GM18867 (cell line): ENCODE data around the gene SLC6A1.

Experiments used
- ATAC-seq: cut with Tn5 transposase; IDR thresholded peaks from one replicate; pipeline ENCODE4 v1.9.1; 2021; ENCODE audit warnings: mild to moderate bottlenecking, moderate library complexity; ENCODE audit not compliant: unreplicated experiment

SLC6A1 gene

GRCh38 chr3:10970306-10970960, 22.1 kb upstream of the SLC6A1 start:
- no peak for ATAC-seq

- ATAC-seq = no peak
These were observed 20.3 kb upstream of the SLC6A1 start for GRCh38 chr3:10972072-10972782.

GRCh38 chr3:10973046-10973595, 19.4 kb upstream of the SLC6A1 start:
- no peak for ATAC-seq

- ATAC-seq = no peak
These were observed 18.4 kb upstream of the SLC6A1 start for GRCh38 chr3:10974131-10974530.

DNA sequence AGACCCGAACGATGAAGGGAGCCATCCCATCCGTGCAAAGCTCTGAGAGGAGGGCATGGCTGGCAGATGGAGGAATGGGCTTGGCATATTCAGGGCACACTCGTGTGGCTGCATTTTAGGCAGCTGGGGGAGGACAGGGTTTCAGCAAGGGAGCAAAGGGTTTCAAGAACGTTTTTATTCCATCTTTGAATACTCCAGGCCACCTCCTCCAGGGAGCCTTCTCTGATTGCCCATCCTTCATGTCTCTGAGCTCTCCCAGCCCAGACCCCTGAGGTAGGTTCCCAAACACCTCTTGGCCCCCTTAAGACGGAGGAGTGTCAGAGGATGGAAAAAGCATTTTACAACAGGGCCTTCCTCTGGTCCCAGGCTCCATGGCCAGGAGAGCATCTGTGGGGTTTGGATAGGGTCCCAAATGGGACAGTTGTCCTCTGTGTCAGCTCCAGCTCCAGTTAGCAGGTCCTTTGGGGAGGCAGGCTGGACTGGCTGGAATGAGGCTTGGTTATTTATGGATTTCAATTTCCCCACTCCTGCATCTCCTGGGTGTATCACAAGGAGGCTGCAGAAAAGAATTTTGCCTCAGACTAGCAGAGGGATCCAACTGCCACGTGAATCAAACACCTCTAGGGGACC, 17.7 kb upstream of the SLC6A1 start:
- ATAC-seq = no peak

GRCh38 chr3:10975695-10976234, 16.8 kb upstream of the SLC6A1 start:
- no peak for ATAC-seq

- no peak for ATAC-seq
These were observed 15.8 kb upstream of the SLC6A1 start for GRCh38 chr3:10976770-10977169.

DNA sequence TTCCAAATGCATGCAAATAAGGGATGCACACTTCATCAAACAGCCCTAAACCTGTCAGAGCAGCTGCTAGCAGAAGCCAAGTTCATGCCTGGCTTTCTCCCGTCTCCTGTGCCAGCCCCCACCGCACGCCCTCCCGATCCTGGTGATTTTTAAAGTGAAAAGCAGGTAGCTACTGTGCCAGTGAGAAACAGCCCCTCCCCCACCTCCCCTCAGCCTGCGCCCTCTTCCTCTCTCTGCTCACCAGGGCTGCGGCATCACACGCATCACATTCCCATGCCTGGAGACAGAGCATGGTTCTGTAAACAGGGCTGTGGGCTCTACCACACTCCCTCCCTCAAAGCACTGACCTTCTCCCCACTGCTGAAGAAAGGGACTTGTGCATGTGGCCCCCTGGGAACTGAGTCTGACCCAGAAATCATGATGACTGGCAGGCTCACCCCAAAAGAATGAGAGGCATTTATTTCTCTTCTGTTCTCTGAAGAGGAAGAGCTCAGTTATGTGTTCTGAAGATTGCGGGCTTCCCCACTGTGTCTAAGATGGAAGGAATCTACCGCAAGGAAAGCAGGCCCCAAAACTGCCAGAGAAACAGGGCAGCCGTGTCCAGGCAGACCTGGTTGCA, 14.5 kb upstream of the SLC6A1 start:
- no peak for ATAC-seq

DNA sequence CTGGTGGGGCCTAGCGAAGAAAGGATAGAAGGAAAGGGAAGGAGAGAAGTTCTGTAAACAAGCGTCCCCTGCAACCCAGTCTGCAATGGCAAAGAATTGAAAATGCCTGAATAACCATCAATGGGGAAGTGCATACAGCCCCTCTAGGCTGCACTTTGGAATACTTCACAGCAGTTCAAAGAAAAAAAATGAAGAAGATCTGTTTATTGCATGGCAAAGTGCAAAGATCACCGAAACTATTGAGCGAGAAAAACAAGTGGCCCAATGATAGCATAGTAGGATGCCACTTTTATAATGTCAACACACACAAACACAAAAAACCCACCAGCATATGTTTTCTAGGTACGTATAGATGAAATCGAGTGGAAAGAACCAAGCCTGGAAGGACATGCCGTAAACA, 13.6 kb upstream of the SLC6A1 start:
- no peak for ATAC-seq

GRCh38 chr3:10980312-10980711, 12.2 kb upstream of the SLC6A1 start:
- ATAC-seq = no peak

- ATAC-seq = no peak
These were observed 11.5 kb upstream of the SLC6A1 start for GRCh38 chr3:10981031-10981430.

- ATAC-seq = no peak
These were observed 10.6 kb upstream of the SLC6A1 start for GRCh38 chr3:10981961-10982360.

DNA sequence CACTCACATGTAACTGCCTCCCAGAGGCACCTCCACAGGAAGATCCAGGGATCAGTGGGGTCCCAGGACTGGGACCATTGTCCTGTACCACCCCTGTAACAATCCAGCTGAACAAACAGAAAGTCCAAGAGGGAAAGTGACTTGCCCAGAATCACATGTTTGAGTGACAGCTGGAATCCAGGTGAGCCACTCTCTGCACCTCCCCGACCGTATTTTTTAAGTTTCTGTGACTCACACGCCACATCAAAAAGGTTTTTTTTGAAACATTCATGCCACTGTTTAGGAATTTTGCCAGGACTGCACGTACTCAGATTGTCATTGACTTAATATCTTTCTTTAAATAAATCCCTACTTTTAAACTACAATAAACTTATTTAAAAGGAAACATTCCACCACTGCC, 9.8 kb upstream of the SLC6A1 start:
- ATAC-seq = no peak

DNA sequence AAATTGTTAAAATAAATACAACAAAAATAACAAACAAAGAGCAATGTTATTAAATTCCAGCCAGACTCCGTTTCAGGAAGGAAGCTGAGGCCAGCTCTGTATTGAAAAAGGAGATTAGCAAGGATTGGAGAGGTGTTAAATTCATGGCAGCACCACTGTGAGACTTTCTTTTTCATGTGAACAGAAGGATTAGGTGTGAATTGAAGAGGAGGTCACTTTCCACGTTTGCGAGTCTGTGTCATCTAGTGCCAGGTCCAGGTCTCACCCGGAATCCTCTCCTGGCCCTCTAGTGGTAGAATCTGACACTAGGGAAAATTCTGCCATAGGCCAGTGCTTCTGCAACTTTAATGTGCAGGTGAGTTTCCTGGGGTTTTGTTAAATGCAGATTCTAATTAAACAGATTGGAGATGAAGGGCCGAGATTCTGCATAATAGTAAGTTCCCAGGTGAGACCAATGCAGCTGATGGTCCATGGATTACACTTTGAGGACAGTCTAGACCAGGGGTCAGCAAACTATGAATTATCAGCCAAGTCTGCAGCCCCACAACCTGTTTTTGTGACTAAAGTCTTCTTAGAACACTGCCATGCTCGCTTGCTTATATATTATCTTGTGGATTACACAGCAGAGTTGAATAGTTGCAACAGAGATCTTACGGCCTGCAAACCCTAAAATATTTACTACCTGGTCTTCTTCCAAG, 9.2 kb upstream of the SLC6A1 start:
- ATAC-seq = no peak

- ATAC-seq = no peak
These were observed 8.1 kb upstream of the SLC6A1 start for GRCh38 chr3:10984371-10984896.

DNA sequence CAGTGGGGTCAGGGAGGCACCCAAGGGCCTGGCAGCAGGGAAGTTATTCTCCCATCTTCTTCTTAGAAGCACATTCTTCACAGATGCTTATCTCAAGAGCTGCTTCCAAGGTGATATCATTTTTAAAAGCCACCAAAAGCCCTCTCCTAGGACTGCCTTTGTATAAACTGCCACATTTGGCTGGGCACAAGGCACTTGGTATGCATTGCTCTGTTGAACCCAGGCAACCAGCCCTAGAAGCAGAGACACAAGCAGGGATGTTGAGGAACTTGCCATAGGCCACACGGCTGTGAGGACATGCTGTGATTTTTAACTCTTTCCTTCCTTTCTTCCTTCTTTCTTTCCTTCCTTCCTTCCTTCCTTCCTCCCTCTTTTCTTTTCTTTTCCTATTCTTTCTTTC, 7.4 kb upstream of the SLC6A1 start:
- no peak for ATAC-seq

DNA sequence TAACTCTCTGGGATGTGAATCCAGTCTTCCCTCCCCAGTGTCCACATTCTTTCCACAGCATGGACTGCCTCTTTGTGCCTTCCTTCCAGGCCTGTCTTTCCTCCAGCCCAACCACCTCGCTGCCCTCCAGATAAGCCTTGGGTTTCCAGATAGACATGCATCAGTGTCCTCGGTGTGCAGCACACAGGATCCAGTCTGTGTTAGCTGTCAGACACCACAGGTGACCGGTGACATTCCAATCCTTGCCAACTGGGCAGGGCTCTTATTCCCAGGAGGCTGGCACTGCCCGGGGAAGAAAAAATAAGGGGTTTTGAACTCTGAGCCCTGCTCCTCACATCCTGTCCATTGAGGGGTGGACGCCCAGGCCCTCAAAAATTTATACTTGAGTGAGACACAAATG, 6.0 kb upstream of the SLC6A1 start:
- no peak for ATAC-seq

DNA sequence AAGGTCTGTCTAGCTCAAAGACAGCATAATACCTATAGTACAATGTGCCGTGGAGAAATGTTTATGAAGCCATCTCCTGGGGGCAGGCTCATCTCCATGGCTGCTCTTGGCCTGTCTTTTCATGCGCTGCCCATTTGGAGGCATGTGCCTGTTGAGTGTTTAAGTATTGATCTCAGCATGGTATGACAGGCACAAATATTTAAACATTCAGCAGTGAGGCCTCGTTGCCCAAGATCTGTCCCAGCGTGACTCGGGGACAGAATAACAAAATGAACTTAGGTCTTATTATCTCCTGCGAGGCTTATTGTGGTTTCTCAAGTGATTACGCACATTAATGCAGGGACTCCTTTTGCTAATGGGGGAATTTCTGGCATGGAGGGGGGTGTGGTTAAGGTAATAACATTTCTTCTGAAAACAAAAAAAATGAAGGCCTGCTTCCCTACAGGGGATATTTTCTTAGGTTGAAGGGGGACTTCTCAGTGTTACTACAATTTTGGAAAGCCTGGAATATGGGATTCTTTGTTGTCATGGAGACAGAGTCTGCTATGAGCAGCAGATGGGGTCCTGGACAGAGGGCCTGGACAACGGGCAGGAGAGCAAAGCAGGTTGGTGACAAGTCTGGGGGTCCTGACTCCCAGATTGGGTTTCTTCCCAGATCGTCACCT, 4.4 kb upstream of the SLC6A1 start:
- no peak for ATAC-seq

- no peak for ATAC-seq
These were observed 3.5 kb upstream of the SLC6A1 start for GRCh38 chr3:10988991-10989484.
